Measurements from ENCODE around the gene STXBP6. TPM values are rescaled to one million over a fixed set of nuclear protein-coding genes. Genes with fewer than 3 reads are reported as not detected.

The STXBP6 gene
- total RNA-seq, 1 donor from 2014 or later, result 27.4 TPM

DNA sequence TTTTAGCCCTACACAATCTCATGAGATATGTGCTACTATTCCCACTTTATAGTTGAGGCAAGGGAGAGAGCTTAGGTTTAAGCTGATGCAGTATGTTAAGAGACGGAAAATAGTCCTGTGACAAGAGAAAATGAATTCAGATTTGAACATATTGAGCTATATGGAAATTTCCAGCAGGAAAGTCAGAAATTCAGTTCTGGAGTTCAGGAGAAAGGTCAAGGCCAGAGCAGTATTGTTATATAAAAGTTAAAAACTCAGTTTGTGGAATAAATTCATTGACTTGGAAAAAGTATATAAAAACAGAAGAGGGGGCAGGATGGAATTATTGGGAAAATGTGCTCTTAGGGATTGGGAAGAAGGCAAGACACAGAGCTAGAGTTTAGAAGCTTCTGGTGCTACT is 248.9 kb downstream of the STXBP6 start:
- H3K4me1 ChIP-seq, result no peaks in the 10 kb centered on the region
- no peak overlapping the region for H3K27ac ChIP-seq
- intact Hi-C loops (cut with DNase I), result no loop called here
- no peaks in the 10 kb centered on the region for H3K27me3 ChIP-seq
- DNase-seq (no peak), ATAC-seq (no peak)
- H3K4me3 ChIP-seq, result no peak overlapping the region
- H3K36me3 ChIP-seq, result no peaks in the 10 kb centered on the region
- TF ChIP-seq, protein P1, sequence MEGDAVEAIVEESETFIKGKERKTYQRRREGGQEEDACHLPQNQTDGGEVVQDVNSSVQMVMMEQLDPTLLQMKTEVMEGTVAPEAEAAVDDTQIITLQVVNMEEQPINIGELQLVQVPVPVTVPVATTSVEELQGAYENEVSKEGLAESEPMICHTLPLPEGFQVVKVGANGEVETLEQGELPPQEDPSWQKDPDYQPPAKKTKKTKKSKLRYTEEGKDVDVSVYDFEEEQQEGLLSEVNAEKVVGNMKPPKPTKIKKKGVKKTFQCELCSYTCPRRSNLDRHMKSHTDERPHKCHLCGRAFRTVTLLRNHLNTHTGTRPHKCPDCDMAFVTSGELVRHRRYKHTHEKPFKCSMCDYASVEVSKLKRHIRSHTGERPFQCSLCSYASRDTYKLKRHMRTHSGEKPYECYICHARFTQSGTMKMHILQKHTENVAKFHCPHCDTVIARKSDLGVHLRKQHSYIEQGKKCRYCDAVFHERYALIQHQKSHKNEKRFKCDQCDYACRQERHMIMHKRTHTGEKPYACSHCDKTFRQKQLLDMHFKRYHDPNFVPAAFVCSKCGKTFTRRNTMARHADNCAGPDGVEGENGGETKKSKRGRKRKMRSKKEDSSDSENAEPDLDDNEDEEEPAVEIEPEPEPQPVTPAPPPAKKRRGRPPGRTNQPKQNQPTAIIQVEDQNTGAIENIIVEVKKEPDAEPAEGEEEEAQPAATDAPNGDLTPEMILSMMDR (IDR thresholded peaks at IDR 0.05), result no peak
- H3K9me3 ChIP-seq, result no peaks in the 10 kb centered on the region

DNA sequence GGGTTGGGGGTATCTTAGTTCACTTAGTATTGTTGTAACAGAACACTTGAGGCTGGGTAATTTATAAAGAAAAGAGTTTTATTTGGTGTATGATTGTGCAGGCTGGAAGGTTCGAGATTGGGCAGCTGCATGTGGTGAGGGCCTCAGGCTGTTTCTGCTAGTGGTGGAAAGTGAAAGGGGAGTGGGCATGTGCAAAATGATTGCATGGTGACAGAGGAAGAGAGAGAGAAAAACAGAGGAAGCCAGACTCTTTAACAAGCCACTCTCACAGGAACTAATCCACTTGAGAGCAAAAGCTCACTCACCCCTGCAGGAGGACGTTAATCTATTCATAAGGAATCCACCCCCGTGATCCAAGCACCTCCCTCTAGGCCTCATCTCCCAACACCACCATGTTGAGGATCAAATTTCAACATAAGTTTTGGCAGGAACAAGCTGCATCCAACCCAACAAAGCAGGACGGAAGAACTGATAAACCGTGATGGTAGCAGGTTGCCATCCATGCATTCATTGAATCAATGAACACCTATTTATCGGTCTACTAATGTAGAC is 251.0 kb downstream of the STXBP6 start:
- Histone ChIP-seq H3K27ac (no peak overlapping the region), H3K36me3 (no peaks in the 10 kb centered on the region), H3K27me3 (no peaks in the 10 kb centered on the region), H3K9me3 (no peaks in the 10 kb centered on the region), H3K4me1 (no peaks in the 10 kb centered on the region), H3K4me3 (no peak overlapping the region)
- TF ChIP-seq, protein P1 (IDR thresholded peaks at IDR 0.05), result no peak
- no peak for DNase-seq
- ATAC-seq, result no peak
- intact Hi-C loops (cut with DNase I), result no loop called here

DNA sequence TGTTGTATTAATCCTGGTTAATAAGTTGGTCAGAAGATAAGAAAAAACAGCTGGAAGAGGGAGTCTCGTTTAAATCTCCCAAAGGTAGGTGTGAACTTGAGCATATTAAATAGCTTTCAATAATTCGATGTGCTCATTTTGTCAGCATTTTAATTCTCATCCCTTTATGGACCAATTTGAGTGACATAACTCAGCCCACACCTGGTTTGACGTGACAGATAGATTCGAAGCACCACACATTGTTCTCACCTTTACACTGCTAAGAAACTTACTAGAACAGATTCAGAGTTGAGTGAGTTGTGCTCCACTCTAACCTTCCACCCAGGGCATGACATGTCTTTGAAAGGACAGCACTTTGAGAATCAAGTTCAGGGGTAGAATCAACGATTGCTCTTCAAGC is 254.5 kb downstream of the STXBP6 start:
- no peaks in the 10 kb centered on the region for H3K4me1 ChIP-seq
- no peaks in the 10 kb centered on the region for H3K27me3 ChIP-seq
- TF ChIP-seq, protein P1 (IDR thresholded peaks at IDR 0.05), result no peak
- ATAC-seq (no peak), DNase-seq (no peak)
- H3K36me3 ChIP-seq, result no peaks in the 10 kb centered on the region
- no peak overlapping the region for H3K27ac ChIP-seq
- no peak overlapping the region for H3K4me3 ChIP-seq
- no peaks in the 10 kb centered on the region for H3K9me3 ChIP-seq
- intact Hi-C loops (cut with DNase I), result no loop called here

DNA sequence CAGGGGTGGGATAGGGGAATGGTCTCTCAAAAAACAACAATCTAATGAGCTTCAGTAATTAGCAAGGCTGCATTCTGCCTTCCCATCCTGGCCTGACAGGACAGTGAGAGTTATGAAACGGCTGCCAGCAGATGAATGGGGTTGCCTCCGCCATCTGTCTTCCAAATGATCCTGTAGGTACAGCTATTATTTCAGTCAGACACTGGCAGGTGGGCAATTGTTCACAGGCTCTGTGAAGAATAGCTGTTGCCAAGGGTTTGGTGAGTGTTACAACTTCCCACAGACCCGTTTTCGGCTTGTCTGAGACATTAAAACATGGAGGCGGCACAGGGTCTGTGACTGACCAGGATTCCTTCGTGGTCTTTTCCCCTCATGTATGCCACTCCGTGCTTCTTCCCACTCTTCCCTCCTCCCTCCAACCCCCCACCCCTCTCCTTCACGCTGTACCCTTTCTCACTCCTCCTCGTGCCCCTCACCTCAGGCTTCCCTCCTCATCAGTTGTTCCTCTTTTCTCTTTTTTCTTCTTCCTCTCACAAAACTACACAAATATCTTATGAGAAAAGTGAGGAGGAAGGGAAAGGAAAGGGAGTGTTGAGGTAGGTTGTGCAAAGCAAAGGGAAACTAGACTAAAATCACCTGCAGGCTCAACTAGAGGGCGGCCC is 255.2 kb downstream of the STXBP6 start:
- no peaks in the 10 kb centered on the region for H3K9me3 ChIP-seq
- no peaks in the 10 kb centered on the region for H3K27me3 ChIP-seq
- H3K27ac ChIP-seq, result no peak overlapping the region
- TF ChIP-seq, protein P1 (IDR thresholded peaks at IDR 0.05), result no peak
- no peaks in the 10 kb centered on the region for H3K36me3 ChIP-seq
- no peak overlapping the region for H3K4me3 ChIP-seq
- DNase-seq (no peak), ATAC-seq (no peak)
- H3K4me1 ChIP-seq, result no peaks in the 10 kb centered on the region
- intact Hi-C loops (cut with DNase I), result no loop called here

DNA sequence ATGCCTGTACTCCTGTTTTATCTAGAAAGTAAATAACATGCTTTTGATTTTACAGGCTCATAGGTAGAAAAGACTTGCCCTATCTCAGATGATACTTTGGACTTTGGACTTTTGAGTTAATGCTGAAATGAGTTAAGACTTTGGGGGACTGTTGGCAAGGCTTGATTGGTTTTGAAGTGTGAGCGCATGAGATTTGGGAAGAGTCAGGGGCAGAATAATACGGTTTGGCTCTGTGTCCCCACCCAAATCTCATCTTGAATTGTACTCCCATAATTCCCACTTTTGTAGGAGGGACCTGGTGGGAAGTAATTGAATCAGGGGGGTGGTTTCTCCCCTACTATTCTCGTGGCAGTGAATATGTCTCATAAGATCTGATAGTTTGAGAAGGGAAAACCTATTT is 259.8 kb downstream of the STXBP6 start:
- Histone ChIP-seq H3K36me3 (no peaks in the 10 kb centered on the region), H3K27me3 (no peaks in the 10 kb centered on the region), H3K4me3 (no peak overlapping the region), H3K9me3 (no peaks in the 10 kb centered on the region), H3K4me1 (peaks cover 7% of the 10 kb centered on the region), H3K27ac (no peak overlapping the region)
- intact Hi-C loops (cut with DNase I), result no loop called here
- ATAC-seq, result no peak
- TF ChIP-seq, protein P1 (IDR thresholded peaks at IDR 0.05), result no peak
- DNase-seq, result no peak
